22Rv1 (cell line): Measurements from ENCODE around the gene LGR5.

ENCODE experiments used
- H3K27ac ChIP-seq: fragments of 450-650 bp; 2 replicates; pipeline ENCODE4 v1.5.1; 2017
- CTCF ChIP-seq: fragments of 450-650 bp; IDR thresholded peaks from 2 replicates; pipeline ENCODE4 v1.5.1; 2017; ENCODE audit warnings: mild to moderate bottlenecking
- ZFX ChIP-seq: fragments of 450-650 bp; IDR thresholded peaks from 2 replicates; pipeline ENCODE4 v1.6.1; 2017; ENCODE audit warnings: antibody characterized with exemption, borderline replicate concordance

Gene LGR5

GRCh38 chr12:71425568-71426299, 13.9 kb upstream of the LGR5 start:
- TF ChIP-seq ZFX = no peak
- TF ChIP-seq CTCF = no peak
- H3K27ac ChIP-seq = no peak overlapping the region

DNA sequence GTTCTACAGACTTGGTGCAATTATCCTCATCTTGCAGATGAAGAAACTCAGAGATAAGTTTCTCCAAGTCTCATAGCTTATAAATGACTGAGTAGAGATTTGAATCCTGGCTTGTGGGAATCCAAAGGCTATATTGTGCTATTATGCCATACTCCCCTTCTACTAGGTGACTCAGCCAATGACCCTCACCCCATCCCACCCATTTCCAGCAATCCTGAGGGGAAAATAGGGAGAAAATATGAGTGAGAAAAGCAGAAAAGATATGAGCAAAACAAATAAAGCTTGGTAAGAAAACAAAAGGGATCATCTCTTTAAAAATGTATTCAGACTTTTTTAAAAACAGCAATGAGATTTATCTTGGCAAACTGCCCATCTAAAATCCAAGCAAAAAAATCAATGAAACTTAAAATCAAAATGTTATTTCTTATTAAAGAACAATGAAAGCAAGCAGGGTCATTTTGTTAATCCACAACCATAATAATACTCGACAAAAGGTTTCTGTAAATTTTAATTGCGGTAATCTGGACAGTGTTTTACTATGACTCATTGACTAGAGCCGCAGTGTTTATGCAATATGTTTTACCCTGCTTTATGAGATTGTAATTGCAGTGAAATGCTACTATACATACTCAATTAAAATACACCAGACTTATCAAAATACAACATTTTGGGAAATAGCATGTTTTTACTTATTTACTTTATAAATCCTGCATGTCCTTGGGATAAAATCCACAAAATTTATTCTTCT, 13.1 kb upstream of the LGR5 start:
- H3K27ac ChIP-seq = no peak overlapping the region
- no peak for TF ChIP-seq CTCF
- no peak for TF ChIP-seq ZFX

GRCh38 chr12:71430756-71431155, 8.8 kb upstream of the LGR5 start:
- no peak for TF ChIP-seq ZFX
- TF ChIP-seq CTCF = no peak
- no peak overlapping the region for H3K27ac ChIP-seq

GRCh38 chr12:71431991-71432390, 7.6 kb upstream of the LGR5 start:
- no peak for TF ChIP-seq ZFX
- no peak for TF ChIP-seq CTCF
- no peak overlapping the region for H3K27ac ChIP-seq

DNA sequence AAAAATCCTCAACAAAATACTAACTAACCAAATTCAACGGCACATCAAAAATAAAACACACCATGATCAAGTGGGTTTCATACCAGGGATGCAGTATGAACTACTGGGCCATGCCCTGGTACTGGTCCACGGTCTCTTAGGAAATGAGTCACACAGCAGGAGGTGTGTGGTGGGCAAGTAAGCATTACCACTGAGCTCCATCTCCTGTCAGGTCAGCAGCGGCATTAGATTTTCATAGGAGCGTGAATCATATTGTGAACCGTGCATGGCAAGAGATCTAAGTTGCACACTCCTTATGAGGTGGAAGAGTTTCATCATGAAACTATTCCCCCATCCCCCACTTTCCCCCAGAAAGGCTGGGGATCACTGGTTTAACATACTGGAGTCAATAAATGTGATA, 6.7 kb upstream of the LGR5 start:
- no peak overlapping the region for H3K27ac ChIP-seq
- no peak for TF ChIP-seq CTCF
- TF ChIP-seq ZFX = no peak

DNA sequence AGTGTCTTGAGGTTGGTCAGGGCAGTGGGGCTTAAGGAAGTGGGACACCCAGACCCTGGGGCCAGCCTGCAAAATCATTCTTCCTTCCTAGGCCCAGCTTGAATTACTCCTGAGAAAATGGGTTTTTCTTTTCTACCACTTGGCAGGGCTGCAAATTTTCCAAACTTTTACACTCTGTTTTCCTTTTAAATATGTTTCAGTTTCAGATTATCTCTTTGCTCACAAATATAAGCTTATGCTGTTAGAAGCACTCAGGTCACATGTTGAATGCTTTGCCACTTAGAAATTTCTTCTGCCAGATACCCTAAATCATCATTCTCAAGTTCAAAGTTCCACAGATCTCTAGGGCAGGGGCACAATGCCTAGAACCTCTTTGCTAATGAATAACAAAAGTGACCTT, 2.9 kb upstream of the LGR5 start:
- TF ChIP-seq ZFX = no peak
- TF ChIP-seq CTCF = no peak
- no peak overlapping the region for H3K27ac ChIP-seq
